ENCODE data around the gene GMPPA.

- TF ChIP-seq CTCF (IDR thresholded peaks at IDR 0.05) (no peak), POLR2A (IDR thresholded peaks at IDR 0.05) (no peak)
Observed at GRCh38 chr2:219453671-219454590, 44.8 kb upstream of the GMPPA start.

Measured in right lobe of liver (tissue), 4 donors.